ENCODE results near the gene LEF1. TPM values are rescaled to one million over a fixed set of nuclear protein-coding genes. Genes with fewer than 3 reads are reported as not detected.

Gene LEF1
- total RNA-seq, 1 donor from 2014 or later: 4.2 TPM

- DNase-seq (ENCODE audit: low read depth): no peak
- TF ChIP-seq CTCF (conservative IDR thresholded peaks at IDR 0.05; ENCODE audit: low read depth, low read length): no peak
- no peak overlapping the region for H3K4me3 ChIP-seq (ENCODE audit: low read depth, low read length)
Observed at GRCh38 chr4:108099838-108100237, 68.9 kb downstream of the LEF1 start.

GRCh38 chr4:108097990-108098553 lies 70.7 kb downstream of the LEF1 start:
- no peak for DNase-seq (ENCODE audit: low read depth)
- no peak for TF ChIP-seq CTCF (conservative IDR thresholded peaks at IDR 0.05; ENCODE audit: low read depth, low read length)
- H3K4me3 ChIP-seq (ENCODE audit: low read depth, low read length): no peak overlapping the region

DNA sequence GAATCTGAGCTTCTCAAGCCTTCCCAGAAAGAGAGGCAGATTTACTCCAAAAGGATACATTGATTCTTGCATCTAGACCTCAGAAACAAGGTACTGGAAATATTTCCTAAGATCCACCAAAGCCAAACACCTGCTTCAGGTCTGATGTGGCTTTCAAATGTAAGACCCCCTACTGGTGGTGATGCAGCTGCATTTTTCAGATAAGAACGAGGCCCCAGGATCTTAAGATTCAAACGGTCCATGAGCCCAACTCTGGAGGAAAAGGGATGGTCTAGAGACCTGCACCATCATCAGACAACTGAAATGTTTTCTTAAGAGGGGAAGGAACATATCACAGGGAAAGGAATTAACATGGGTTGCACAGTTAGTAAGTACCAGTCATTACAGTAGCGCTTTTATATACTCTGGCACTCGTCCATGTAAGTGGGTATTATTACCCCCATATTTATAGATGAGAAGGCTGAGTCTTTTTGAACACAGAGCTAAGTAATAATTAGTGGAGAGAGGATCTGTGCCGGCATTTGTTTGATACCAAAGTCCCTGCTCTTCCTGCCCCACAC lies 73.7 kb downstream of the LEF1 start:
- H3K4me3 ChIP-seq (ENCODE audit: low read depth, low read length): no peak overlapping the region
- TF ChIP-seq CTCF (conservative IDR thresholded peaks at IDR 0.05; ENCODE audit: low read depth, low read length): no peak
- no peak for DNase-seq (ENCODE audit: low read depth)

DNA sequence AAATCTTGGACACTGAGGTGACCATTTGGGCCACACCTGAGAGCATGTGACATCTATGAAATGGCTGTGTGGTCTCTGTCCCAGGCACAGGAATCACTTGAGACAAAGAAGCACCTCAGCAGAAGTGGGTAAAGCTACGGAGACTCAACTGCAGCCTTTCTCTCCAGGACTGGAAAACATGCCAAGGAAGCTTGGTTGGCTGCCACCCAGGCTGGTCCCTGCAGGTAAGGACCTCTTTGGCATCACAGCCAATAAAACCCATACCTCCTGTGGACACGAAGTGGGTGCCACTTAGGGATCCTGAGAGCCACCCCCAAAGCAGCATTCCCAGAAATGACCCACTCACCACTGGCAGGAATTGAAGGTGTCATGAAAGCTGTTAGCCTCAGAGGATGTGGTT lies 74.6 kb downstream of the LEF1 start:
- DNase-seq (ENCODE audit: low read depth): no peak
- TF ChIP-seq CTCF (conservative IDR thresholded peaks at IDR 0.05; ENCODE audit: low read depth, low read length): no peak
- H3K4me3 ChIP-seq (ENCODE audit: low read depth, low read length): no peak overlapping the region

- TF ChIP-seq CTCF (conservative IDR thresholded peaks at IDR 0.05; ENCODE audit: low read depth, low read length): no peak
- DNase-seq (ENCODE audit: low read depth): no peak
- no peak overlapping the region for H3K4me3 ChIP-seq (ENCODE audit: low read depth, low read length)
Observed at GRCh38 chr4:108092288-108092687, 76.4 kb downstream of the LEF1 start.

- no peak for DNase-seq (ENCODE audit: low read depth)
- TF ChIP-seq CTCF (conservative IDR thresholded peaks at IDR 0.05; ENCODE audit: low read depth, low read length): no peak
- no peak overlapping the region for H3K4me3 ChIP-seq (ENCODE audit: low read depth, low read length)
Observed at GRCh38 chr4:108087293-108087967, 81.3 kb downstream of the LEF1 start.

DNA sequence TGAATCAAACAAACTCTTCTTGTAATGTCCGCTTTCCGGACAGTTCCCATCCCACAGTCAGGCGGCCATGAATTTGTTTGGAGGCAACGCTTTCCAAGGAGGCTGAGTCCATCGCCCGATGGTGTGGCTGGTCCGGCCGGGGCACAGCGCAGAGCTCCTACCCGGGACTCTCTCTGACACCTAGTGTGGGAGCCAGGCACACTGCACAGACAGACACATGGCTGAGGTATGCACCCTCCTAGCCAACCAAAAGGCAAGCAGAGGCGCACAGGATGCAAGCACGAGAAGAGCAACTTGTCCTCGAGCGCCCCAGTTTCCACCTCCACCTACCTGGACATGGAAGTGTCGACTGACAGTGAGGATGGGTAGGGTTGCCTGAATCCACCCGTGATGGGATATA lies 87.5 kb downstream of the LEF1 start:
- TF ChIP-seq CTCF (conservative IDR thresholded peaks at IDR 0.05; ENCODE audit: low read depth, low read length): no peak

More for the DNA sequence above, 87.5 kb downstream of the LEF1 start:
- DNase-seq (ENCODE audit: low read depth): no peak
- no peak overlapping the region for H3K4me3 ChIP-seq (ENCODE audit: low read depth, low read length)
